DMS53 treated with DMSO at 0.1 percent for 48 hours (cell line): ENCODE measurements around the gene CYP17A1.
"Not testable (repeated sequence)": the region's sequence is repeated elsewhere in the genome, so short reads cannot be mapped to it uniquely, and the experiment has no call there.

Source experiments
- DNase-seq: peaks from one replicate; lab custom pipeline; 2025; ENCODE audit not compliant: unreplicated experiment; lab: John Stamatoyannopoulos, UW

Gene CYP17A1, protein sequence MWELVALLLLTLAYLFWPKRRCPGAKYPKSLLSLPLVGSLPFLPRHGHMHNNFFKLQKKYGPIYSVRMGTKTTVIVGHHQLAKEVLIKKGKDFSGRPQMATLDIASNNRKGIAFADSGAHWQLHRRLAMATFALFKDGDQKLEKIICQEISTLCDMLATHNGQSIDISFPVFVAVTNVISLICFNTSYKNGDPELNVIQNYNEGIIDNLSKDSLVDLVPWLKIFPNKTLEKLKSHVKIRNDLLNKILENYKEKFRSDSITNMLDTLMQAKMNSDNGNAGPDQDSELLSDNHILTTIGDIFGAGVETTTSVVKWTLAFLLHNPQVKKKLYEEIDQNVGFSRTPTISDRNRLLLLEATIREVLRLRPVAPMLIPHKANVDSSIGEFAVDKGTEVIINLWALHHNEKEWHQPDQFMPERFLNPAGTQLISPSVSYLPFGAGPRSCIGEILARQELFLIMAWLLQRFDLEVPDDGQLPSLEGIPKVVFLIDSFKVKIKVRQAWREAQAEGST

DNA sequence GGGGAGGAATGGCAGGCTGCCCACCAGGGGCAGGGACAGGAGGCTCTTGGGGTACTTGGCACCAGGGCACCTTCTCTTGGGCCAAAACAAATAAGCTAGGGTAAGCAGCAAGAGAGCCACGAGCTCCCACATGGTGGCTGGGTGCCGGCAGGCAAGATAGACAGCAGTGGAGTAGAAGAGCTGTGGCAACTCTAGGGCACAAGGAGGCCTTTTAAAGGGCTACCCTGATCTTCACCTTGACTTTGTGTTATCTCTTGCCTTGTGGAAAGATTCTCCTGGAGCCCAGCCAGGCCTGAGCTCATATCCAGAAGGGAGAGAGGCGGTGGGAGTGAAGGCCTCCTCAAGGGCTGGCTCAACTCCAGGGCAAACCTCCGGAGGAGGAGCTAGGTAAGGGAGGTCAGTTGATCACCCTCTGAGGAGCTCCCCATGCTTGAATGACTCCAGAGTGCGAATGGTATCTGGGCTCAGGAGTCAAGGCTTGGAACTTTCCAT is at the start of gene CYP17A1:
TSS of gene CYP17A1 (minus strand) at position 184 of the 492 bp plus-strand sequence. CDS start at position 132, 52 bp downstream.
- DNase-seq: no peak

DNA sequence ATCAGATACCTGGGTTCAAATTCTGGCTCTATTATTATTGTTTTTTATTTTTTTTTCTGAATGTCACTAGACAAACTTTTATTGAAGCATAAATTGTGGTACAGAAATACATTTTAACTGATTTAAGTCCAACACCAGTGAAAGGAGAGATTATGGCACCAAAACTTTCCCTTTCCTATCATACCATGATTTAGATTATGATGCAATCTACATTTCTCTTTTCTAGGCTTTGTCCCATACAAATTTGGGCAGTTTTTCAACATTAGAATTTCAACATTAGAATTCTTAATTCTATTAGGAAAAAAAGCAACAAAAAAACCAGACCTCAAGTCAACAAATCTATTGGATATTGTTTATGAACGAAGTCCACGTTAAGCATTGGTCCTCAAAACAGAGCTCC is 43.0 kb upstream of the CYP17A1 start:
- no peak for DNase-seq

DNA sequence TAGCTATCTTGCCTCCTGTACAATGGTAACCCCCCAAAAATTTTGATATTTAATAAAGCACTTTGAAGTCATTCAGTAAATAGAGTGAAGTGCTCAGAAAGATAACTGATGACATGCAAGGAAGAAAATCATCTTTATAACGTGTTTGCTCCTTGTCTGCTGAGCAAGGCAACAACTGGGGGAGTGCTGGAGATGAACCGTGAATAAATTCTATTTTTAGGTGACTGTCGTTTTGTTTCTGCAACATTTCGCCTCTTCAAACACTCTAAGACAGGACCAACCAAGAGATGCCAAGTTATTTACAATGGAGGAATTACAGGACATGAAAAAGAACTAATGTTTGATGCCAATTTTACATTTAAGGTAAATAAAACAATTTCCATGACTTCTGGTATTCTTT is 41.4 kb upstream of the CYP17A1 start:
- no peak for DNase-seq

DNA sequence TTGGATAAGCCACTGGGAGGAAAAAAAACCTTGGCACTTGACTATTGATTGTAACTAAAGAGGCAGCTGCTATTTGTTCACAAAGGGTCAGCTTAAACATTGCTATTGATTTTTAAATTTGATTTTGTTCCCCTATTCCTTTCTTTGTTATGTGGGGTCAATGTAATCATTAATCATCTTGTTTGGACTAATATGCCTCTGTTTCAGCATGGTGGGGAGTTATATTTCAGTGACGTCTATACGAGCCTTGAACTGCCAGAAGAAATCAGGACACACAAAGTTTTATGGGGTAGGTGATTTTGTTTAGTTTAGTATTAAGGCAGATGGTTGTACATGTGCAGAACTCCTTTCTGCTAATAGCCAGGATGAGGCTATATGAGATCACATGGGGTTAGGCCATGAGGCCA is 39.5 kb upstream of the CYP17A1 start:
- DNase-seq: no peak

DNA sequence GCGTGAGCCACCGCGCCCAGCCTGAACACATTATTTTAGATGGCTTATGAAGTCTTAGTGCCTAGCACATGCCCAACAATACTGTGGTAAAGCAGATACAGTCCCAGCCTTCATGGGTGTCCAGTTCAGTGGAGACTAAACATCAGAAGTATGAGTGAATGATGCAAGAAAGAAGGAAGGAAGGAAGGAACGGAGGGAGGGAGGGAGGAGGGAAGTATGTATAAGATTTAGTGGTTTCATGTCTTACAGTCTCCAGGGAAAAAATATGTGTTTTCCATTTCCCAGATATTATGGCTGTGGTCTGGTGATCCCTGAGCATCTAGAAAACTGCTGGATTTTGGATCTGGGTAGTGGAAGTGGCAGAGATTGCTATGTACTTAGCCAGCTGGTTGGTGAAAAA is 35.0 kb upstream of the CYP17A1 start:
- DNase-seq: no peak

DNA sequence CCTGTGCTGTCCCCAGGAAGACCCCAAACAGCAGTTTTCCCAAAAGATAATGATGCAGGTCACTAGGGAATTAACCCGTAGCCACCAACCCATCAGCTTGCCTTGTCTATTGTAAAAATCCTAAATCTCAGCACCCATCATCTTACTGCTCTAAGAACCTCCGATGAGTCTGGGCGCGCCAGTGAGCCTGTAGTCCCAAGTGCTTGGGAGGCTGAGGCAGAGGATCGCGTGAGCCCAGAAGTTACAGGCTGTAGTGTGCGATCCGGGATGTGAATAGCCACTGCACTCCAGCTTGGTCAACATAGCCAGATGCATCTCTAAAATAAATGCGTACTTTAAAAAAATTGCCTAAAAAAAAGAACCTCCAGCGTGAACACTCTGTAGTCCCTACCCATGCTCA is 33.0 kb upstream of the CYP17A1 start:
- DNase-seq: no peak

DNA sequence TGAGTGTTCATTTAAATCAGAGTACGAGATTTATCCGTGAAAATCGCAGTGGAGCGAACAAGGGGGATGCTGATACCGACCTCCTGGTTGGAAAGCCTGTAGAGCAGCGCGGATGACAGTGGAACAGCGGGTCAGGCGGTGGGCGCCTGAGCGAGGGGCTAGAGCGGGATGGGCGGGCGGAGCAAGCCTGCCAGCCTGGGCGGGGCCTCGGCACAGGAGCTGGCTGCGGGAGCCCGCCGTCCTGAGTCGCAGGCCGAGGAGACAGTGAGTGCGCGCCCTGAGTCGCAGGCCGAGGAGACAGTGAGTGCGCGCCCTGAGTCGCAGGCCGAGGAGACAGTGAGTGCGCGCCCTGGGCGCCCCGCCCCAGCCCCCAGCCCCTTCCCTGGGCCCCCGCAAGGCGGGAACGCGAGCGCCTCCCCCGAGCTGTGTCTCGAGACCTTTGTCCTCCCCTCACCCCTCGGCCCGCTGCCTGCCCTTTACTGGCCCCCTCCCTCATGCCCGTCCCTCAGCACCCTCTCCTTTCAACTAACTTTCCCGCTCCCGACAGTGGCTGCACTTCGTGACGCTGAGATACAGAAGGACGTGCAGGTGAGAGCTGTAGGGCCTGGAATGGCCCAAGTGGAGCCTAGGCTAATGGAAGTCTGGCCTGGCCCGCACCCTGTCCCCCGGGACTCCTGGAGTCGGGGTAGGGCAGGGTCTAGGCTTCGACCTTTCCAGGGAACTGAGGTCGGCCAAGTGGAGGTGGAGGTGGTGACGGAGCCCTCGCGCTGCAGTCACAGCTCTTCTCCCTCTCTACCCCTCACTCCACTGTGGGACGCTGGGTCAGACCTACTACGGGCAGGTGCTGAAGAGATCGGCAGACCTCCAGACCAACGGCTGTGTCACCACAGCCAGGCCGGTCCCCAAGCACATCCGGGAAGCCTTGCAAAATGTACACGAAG is 32.3 kb upstream of the CYP17A1 start, which contains the start of gene AS3MT:
TSS of gene AS3MT (plus strand) at position 213 of the 941 bp plus-strand sequence. CDS start at position 336, 123 bp downstream.
- DNase-seq: no peak

DNA sequence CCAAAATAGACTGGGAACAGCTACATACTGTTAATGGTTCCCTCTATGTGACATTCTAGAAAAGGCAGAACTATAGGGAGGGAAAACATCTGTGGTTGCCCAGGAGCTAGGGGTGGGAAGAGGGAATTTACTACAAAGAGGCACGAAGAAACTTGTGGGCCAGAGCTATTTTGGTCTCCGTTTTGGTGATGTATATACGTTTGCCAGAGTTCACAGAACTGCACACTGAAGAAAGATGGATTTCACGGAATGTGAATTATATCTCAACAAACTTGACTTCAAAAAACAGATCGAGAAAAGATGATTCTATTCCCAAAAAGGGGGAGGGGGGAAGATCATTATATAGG is 31.7 kb upstream of the CYP17A1 start:
- DNase-seq: no peak

DNA sequence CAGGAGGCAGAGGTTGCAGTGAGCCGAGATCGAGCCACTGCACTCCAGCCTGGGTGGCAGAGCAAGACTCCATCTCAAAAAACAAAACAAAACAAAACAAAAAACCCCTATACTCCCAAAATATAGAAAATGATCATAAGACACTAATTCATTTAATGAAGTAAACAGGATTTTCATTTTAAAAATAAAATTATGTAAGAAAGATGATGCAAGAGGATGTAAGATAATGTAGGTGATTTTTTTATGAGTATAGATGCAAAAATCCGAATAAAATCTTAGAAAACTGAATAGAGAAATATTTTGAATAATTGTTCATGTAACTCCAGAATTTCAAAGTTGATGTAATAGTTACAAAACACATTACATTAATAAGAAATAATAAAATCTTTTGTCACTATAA is 28.4 kb upstream of the CYP17A1 start:
- no peak for DNase-seq

DNA sequence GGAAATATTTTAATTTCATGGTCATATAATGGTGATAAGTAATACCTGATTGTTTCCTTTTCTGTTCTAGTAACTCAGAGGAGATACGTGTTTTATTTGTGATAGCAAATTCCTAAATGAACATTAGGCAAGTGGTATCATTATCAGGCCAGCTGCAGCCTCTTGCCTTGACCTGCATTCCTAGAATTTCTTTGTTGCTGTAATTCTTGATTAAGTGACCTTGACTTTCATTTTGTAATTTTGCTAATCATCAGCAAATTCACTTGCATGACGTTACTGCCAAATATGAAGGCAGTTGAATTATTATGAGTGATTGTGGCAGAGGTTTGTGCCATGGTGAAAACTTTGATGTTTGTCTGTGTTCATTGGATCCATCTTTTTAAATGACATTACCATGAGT is 26.4 kb upstream of the CYP17A1 start:
- DNase-seq: no peak

DNA sequence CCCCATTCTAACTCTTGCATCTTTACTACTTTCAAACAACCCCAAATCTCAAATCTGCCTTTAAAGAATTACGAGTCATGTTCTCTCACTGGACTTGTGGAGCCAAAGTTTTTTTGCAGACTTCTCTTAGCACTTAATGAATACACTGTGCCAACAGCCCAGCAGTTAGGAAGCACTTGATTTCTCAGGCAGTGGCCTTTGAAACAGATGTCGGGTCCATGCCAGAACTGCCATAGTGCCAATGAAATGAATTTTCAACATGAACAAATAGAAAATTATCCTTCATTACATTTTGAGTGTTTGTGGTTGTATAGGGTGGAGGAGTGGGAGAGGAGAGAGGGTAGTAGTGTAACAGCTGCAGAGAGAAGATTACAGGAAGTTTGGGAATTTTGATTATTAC is 22.7 kb upstream of the CYP17A1 start:
- no peak for DNase-seq

DNA sequence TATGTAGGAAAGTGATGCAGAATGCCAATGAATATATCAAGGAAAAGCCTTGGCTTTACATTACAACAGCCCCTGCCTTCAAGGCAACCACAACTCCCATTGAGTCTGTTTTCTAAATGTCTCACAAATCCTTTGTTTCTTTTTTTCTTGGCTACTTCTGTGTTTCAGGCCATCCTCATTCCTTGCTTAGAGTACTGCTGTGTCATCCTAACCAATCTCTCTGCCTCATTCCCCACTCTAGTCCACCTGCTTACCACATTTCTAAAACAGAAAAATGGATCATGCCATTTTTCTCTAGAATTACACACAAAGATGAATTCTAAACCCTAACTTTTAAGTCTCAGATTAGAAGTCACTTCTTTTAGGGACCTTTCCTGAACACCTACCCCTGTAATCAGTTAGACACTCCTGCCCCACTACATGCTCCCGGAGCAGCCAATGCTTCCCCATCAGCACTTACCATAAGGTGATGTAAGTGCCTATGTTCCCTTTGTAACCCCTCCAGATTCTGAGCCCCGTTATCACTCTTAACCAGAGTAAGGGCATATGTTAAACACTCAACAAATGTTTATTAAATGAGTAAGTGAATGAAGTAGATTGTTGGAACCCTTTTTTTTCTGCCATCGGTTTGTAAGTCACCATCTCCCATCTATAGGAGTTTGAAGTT is 19.7 kb upstream of the CYP17A1 start:
- DNase-seq: no peak

DNA sequence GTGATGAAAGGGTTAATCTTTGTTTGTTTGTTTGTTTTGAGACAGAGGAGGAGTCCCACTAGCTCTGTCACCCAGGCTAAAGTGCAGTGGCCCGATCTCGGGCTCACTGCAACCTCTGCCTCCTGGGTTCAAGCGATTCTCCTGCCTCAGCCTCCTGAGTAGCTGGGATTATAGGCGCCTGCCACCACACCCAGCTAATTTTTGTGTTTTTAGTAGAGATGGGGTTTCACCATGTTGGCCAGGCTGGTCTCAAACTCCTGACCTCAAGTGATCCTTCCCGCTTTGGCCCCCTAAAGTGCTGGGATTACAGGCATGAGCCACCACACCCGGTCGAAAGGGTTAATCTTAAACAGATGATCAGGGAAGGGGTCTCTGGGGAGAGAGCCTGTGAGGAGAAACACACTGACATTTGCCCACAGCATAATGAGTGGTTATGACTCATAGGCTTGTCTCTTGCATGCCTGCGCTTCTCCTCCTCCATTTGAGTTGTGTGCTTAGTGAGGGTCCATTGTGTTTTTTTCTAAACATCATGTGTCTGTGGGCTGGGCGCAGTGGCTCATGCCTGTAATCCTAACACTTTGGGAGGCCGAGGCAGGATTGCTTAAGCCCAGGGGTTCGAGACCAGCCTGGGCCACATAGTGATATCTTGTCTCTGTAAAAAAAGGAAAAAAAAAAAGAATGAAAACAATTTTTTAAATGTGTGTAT is 18.7 kb upstream of the CYP17A1 start:
- DNase-seq: not testable (repeated sequence)

DNA sequence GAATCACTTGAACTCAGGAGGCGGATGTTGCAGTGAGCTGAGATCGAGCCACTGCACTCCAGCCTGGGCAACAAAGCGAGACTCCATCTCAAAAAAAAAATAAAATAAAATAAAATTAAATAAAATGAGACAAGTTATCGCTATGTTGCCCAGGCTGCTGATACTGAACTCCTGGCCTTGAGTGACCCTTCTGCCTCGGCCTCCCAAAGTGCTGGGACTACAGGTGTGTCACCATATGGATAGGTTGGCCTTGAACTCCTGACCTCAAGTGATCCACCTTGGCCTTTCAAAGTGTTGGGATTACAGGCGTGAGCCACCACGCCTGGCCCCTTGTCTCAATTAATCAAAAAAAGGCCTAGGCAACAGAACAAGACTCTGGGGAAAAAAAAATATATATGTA is 16.0 kb upstream of the CYP17A1 start:
- not testable (repeated sequence) for DNase-seq

DNA sequence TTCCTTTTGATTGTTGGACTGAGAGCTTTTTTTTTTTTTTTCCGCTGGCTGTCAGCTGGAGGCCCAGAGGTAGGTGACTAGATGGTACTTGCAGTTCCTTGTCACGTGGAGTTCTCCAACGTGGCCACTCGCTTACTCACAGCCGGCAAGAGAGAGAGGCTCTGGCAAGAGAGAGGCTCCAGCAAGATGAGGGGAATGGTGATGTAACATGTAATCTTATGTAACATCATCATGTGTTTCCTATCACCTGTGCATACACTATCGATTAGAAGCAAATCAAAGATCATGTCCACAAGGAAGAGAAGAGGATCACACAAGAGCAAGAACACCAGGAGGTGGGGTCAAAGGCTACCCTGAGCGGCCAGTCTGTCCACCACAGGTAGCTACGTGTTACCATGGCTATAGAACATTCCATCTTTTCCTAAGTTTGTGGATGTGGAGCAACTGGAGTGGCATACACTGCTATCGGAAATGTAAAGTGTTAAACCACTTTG is 12.9 kb upstream of the CYP17A1 start:
- DNase-seq: no peak

DNA sequence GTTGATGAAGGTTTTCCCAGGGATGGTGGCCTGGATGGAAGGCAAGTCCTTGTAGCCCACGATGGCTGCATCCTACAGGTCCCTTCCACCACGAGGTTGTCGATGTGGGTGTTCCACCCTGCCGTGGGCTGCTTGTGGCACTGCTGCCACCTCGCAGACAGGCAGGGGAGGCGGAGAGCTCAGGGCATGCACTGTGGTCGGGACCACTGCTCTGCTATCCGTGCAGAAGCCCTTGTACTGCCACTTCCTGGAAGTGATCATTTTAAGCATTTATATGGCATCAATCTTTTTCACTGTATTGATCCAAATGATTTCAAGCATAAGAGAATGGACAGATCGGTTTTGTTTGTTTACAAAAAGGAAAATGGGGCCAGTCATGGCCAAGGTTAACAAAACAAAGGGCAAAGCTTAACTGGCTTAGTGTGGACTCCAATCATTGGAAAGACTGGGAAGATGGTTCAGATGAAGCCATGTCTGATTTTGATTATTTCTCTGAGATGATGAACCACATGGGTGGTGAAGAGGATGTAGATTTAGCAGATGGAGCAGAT is 8.2 kb upstream of the CYP17A1 start:
- no peak for DNase-seq

DNA sequence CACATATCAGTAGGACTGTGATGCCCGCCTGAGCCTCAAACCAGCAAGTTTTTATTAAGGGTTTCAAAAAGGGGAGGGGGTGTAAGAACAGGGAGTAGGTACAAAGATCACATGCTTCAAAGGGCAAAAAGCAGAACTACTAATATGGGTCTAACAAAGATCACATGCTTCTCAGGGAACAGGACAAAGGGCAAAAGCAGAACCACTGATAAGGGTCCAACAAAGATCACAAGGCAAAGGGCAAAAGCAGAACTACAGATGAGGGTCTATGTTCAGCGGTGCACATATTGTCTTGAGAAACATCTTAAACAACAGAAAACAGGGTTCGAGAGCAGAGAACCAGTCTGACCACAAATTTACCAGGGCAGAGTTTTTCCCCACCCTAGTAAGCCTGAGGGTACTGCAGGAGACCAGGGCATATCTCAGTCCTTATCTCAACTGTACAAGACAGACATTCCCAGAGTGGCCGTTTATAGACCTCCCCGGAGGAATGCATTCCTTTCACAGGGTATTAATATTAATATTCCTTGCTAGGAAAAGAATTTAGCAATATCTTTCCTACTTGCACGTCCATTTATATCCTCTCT is 7.1 kb upstream of the CYP17A1 start:
- not testable (repeated sequence) for DNase-seq

DNA sequence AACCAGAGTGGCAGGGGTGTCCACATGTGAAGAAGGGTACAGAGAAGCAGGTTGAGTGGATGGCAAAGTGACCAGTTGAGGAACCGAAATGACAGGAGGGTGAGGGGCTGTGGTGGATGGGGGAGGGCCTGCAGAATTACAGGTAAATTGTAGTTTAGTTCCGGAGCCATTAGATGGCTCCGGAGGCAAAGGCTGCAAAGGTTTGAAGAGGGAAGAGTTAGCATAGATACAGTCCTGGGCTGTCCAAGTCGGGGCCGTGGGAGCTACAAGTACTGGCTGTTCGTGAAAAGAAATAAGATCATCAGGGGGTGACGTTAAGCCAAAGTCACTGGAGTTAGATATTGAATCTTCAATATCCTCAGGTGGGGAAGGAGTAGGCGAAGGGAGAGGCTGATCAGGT is 5.9 kb upstream of the CYP17A1 start:
- not testable (repeated sequence) for DNase-seq

DNA sequence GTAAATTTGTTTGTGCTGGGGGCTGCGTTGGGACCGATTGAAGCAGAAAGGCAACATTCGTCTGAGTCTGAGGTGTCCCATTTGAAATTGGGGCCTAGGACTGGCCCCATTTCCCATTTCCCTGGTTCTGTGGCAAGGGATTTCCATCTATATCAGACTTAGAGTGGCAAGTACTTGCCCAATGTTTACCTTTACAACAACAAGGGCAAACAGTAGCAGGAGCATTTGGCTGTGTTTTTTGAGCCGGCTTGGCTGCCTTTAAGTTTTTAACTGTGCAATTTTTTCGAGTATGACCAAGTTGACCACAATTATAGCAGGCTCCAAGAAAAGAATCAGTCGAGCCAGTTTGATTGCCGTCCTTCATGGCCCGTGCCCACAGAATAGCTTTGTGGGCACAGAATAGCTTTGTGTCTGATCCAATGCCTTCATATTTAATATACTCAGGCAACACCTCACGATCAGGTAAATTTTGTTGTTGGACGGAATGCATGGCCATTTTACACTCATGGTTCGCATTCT is 4.7 kb upstream of the CYP17A1 start:
- no peak for DNase-seq
